Fibroblast of villous mesenchyme (primary cell): ENCODE data around the gene BCAR1. TPM values are rescaled to one million over a fixed set of nuclear protein-coding genes. Genes with fewer than 3 reads are reported as not detected.
"Not testable (repeated sequence)": the region's sequence is repeated elsewhere in the genome, so short reads cannot be mapped to it uniquely, and the experiment has no call there.

Experiments used
- DNase-seq: peaks from one replicate; pipeline ENCODE4 v3.0.0-alpha.2; 2010; ENCODE audit warnings: low read depth
- H3K4me3 ChIP-seq: 2 replicates; pipeline ENCODE4 v1.5.1; 2011; ENCODE audit warnings: low read depth, mild to moderate bottlenecking, low read length
- total RNA-seq: library from RNA; depleted of rRNA; stranded (reverse); fragments of >200 nt; gene quantifications from 2 replicates; pipeline ENCODE4 v1.2.3, GENCODE V29; 2012
- TF ChIP-seq, protein P1 (sequence below): IDR thresholded peaks from 2 replicates; pipeline ENCODE4 v1.5.1; 2012; ENCODE audit warnings: low read depth, mild to moderate bottlenecking, low read length; ENCODE audit not compliant: insufficient read depth

The BCAR1 gene
- total RNA-seq, 1 donor = 87.2 TPM

DNA sequence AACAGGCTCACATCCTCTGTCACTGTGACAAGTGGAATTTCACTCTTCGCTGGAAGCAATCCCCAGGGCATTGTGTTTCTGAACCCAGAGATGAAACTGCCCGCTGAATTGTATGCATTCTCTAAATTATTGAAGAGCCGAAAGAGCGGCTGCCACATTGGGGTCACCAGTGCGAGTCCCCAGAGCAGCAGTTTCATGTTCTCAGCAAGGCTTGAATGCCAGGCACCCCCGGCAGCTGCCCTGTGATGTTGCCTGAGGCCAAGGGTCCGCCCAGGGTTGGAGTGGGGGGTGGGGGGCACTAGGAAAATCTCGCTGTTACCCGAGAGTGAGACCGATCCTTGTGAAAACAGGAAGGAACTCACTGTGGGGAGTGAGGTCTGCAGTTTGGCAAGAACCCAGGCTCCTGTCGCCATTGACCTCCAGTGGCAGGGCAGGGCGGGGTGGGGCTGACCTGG, 20.7 kb upstream of the BCAR1 start:
- TF ChIP-seq, protein P1, sequence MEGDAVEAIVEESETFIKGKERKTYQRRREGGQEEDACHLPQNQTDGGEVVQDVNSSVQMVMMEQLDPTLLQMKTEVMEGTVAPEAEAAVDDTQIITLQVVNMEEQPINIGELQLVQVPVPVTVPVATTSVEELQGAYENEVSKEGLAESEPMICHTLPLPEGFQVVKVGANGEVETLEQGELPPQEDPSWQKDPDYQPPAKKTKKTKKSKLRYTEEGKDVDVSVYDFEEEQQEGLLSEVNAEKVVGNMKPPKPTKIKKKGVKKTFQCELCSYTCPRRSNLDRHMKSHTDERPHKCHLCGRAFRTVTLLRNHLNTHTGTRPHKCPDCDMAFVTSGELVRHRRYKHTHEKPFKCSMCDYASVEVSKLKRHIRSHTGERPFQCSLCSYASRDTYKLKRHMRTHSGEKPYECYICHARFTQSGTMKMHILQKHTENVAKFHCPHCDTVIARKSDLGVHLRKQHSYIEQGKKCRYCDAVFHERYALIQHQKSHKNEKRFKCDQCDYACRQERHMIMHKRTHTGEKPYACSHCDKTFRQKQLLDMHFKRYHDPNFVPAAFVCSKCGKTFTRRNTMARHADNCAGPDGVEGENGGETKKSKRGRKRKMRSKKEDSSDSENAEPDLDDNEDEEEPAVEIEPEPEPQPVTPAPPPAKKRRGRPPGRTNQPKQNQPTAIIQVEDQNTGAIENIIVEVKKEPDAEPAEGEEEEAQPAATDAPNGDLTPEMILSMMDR = no peak
- DNase-seq = no peak
- no peak overlapping the region for H3K4me3 ChIP-seq

DNA sequence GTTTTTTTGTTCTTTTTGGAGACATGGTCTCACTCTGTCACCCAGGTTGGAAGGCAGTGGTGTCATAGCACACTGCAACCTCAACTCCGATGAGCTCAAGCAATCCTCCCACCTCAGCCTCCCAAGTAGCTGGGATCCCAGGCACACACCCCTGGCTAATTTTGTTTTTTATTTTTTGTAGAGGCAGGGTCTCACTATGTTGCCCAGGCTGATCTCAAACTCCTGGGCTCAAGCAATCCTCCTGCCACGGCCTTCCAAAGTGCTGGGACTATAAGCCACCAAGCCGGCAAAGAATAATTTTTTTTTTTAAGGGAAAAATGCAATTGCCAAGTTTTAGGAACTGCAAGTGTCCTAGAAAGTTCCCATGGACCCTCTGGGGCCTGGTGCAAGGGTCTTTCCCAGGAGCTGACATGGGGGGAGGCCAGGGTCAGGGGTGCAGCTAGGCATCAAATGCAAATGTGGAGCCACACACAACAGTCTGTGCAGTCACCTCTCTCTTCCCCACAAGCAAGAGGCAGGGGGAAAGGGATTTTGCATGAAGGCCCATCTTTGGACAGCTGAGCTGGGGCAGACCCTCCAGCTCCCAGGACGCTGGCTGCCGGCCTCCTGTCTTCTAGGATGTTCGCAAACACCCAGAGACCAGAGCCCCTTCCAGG, 20.1 kb upstream of the BCAR1 start:
- TF ChIP-seq, protein P1 = no peak

DNA sequence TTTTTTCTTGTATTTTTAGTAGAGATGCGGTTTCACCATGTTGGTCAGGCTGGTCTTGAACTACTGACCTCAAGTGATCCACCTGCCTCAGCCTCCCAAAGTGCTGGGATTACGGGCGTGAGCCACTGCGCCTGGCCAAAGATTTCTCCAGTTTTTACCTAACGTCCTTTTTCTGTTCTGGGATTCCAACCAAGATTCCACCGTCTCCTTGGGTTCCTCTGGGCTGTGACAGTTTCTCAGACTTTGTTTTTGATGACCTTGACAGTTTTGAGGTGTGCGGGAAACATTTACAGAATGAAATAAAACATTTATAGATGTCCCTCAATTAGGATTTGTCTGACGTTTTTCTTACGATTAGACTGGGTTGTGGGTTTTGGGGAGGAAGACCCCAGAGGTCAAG, 17.9 kb upstream of the BCAR1 start:
- not testable (repeated sequence) for H3K4me3 ChIP-seq, DNase-seq

More for the DNA sequence above, 20.1 kb upstream of the BCAR1 start:
- no peak for DNase-seq
- H3K4me3 ChIP-seq = no peak overlapping the region

DNA sequence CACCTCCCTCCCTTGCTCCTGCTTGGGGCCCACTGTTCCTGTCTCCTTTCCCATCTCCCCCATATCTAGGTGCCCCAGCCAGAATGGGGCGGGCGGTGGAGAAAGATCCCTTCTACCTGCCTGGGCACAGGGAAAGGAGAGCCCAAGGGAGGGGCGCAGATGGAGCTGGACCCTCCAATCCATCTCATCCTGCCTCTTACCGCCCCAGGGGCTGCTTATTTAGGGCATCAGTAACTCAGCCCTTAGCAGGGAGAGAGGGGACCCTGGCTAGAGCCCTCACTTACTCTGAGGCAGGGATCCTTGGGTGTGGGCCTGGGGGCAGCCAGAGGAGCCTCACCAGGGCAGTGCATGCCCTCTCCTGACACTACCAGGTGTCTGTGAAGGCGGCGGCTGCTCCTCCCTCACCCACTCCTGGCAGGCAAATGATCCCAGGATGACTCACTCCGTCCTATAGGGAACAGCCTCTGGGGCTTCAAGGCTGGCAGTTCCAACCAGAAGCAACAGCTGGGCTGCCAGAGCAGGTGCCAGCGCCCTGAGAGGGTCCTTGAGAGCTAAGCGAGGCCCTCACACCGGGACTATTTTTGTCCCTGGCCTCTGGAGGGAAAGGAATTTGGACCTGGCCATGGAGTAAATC, 16.3 kb upstream of the BCAR1 start:
- peak; percentile 65 for DNase-seq
- TF ChIP-seq, protein P1 = no peak
- H3K4me3 ChIP-seq = no peak overlapping the region

DNA sequence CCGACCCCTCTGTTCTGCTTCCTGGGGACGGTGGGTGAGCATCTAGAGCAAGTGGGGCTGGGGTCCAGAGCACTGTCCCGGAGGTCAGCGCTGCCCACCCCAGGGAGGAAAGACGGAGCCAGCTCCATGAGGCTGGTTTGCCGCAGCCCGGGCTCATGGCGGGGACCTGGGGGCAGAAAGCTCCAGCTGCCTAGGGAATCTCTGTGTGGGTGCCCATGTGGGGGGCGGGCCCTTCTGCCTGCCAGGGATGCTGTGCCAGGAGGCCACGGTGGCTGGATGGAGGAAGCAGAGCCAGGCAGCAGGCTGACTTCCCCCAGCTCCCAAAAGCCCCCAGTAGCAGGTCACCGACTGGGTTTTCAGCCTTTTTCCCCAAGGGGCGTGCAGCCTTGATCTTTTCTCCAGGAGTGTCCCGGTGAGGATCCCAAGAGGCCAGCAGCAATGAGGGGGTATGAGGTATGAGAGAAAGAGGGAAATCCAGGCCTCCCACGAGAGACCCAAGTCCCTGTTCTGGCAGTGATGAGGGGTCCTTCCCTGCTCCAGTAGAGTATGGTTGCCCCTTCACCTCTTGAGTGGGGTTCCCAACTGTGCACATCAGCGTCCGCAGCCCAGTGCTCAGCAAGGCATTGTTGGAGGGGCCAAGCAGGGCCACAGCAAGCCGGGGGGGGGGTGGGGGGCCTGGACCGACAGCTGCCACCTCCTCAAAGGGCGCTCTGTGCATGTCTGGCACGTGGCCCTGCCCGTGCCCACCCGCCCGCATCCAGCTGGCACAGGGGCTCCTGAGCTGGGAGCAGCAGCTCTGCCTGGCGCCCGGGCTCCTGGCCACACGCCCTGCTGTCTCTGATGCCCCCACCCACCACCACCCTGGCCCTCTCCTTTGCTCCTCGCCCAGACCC, 15.6 kb upstream of the BCAR1 start:
- TF ChIP-seq, protein P1 = no peak
- no peak overlapping the region for H3K4me3 ChIP-seq
- no peak for DNase-seq

DNA sequence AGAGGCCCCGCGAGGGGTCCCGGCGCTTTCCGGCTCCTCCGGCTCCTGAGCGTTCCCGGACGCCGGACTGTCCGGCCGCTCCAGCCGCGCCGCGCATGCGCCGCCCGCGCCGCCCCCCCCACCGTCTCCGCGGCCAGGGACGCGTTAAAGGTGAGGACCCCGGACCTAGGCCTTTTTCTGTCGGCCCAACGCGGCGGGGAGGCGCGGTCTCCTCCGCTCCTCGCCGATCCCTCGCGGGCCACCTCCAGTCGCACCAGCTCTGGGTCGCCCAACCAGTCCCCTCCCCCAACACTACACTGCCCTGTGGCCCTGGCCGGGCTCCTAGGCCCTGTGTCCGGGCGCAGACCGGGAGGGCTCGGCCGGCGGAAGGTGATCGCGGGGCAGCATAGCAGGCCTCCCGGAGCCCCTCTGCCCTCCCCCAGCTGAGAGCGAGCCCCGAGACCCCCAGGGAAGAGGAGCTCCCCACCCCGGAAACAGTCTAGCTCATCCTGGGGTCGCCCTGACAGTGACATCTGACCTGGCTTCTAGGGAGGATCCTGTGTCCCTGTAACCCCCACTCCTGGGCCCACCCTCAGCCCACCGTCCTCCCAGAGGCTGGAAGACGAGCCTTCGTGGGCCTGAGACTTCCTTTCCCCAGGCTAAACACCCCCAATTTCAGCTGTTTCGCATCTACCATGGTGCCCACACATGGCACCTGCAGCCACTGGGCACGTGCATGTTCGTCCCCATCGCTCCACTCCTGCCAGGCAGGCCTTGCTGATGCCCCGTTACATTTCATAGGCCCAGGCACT, 14.7 kb upstream of the BCAR1 start:
- peak overlapping the region; percentile 96 for H3K4me3 ChIP-seq
- DNase-seq = peak; percentile 74
- TF ChIP-seq, protein P1 = no peak
